Measurements from ENCODE around the gene KIAA1958. TPM values are rescaled to one million over a fixed set of nuclear protein-coding genes. Genes with fewer than 3 reads are reported as not detected.

KIAA1958 gene
- total and polyA plus RNA-seq, 10 of the 15 experiments (the other 5 are each of a cell fraction or from before 2014, with no cell fraction given): 0.53 to 8.7 (median 4.0) TPM

- no peak overlapping the region for H2AFZ ChIP-seq (ENCODE audit: control insufficient read depth, low read depth, low read length)
- RAD21 ChIA-PET (ENCODE audit: unreplicated experiment): no interaction called here
- TF ChIP-seq HSF1 (IDR thresholded peaks at IDR 0.05; ENCODE audit: low read depth, low read length): no peak
- no peak for TF ChIP-seq ZBTB11 (CRISPR knock-in tag; IDR thresholded peaks at IDR 0.05)
- TF ChIP-seq POLR2AphosphoS2 (IDR thresholded peaks at IDR 0.05; ENCODE audit: low read depth, low read length): no peak
- TF ChIP-seq ATF2 (IDR thresholded peaks at IDR 0.05; ENCODE audit: low read length): no peak
- TF ChIP-seq HCFC1 (IDR thresholded peaks at IDR 0.05; ENCODE audit: low read length): no peak
- no peak for TF ChIP-seq ZBED1 (IDR thresholded peaks at IDR 0.05; ENCODE audit: borderline replicate concordance)
- TF ChIP-seq HDAC2 (IDR thresholded peaks at IDR 0.05): no peak
- no peak for TF ChIP-seq DPF2 (IDR thresholded peaks at IDR 0.05)
- TF ChIP-seq IRF3 (IDR thresholded peaks at IDR 0.05): no peak
- no peak for TF ChIP-seq EP300 (IDR thresholded peaks at IDR 0.05; ENCODE audit: borderline replicate concordance in 1 of 2, control insufficient read depth in 1 of 2, low read depth in 2 of 2, low read length in 2 of 2)
- no peak for TF ChIP-seq MEF2A (IDR thresholded peaks at IDR 0.05; ENCODE audit: insufficient read depth, low read depth, low read length)
- TF ChIP-seq RELA (IDR thresholded peaks at IDR 0.05; ENCODE audit: borderline replicate concordance, partially characterized antibody): no peak
- no peak for TF ChIP-seq KDM1A (IDR thresholded peaks at IDR 0.05; ENCODE audit: borderline replicate concordance)
- TF ChIP-seq USF2 (IDR thresholded peaks at IDR 0.05; ENCODE audit: borderline replicate concordance, low read depth, low read length): no peak
- TF ChIP-seq TCF12 (IDR thresholded peaks at IDR 0.05; ENCODE audit: low read depth, low read length): no peak
- TF ChIP-seq PAX5 (IDR thresholded peaks at IDR 0.05; ENCODE audit: borderline replicate concordance, low read depth, low read length): no peak
- no peak for TF ChIP-seq EZH2 (IDR thresholded peaks at IDR 0.05; ENCODE audit: borderline replicate concordance, control insufficient read depth, low read depth, low read length)
- H3K4me1 ChIP-seq (ENCODE audit: control insufficient read depth, insufficient read depth, low read length): no peaks in the 10 kb centered on the region
- no TSS peak for BruUV-seq (replicated peaks)
- no peaks in the 10 kb centered on the region for H3K27me3 ChIP-seq (replicated peaks in 1 of 2; ENCODE audit: control insufficient read depth in 2 of 2, insufficient read depth in 2 of 2, low read length in 1 of 2)
- no peak overlapping the region for H3K4me3 ChIP-seq
- H3K79me2 ChIP-seq (ENCODE audit: control insufficient read depth, insufficient read depth, low read length): no peaks in the 10 kb centered on the region; the same call in 1 of the 2 replicates
- intact Hi-C loops (cut with micrococcal nuclease; ENCODE audit: unreplicated experiment): no loop called here
- 46% methylated on average over 1 of the region's 1 CpG for WGBS (ENCODE audit: insufficient coverage, insufficient replicate concordance, low lambda C conversion rate, missing lambda C conversion rate)
- POLR2A ChIA-PET: no interaction called here
- FAIRE-seq (no peak), ATAC-seq (no peak), DNase-seq (ENCODE audit: low read depth, low spot score) (no peak)
- H3K4me2 ChIP-seq (ENCODE audit: control insufficient read depth, insufficient read depth): no peak overlapping the region
- no peak overlapping the region for H3K9ac ChIP-seq (ENCODE audit: control insufficient read depth, insufficient read depth, low read length)
- no peaks in the 10 kb centered on the region for H4K20me1 ChIP-seq (ENCODE audit: control insufficient read depth, insufficient read depth)
- H3K36me3 ChIP-seq (ENCODE audit: control insufficient read depth in 2 of 2, insufficient read depth in 2 of 2, low read length in 1 of 2): no peaks in the 10 kb centered on the region
- SMC1A ChIA-PET (ENCODE audit: uncharacterized antibody, unreplicated experiment): no interaction called here
- H3K9me3 ChIP-seq (replicated peaks; ENCODE audit: control insufficient read depth, insufficient read depth, low read length): no peaks in the 10 kb centered on the region
- no peak overlapping the region for H3K27ac ChIP-seq (ENCODE audit: control insufficient read depth, insufficient read depth)
- in situ Hi-C loops (cut with MboI): no loop called here
- CTCF ChIA-PET: no interaction called here
Observed at GRCh38 chr9:112526973-112527372, 40.3 kb downstream of the KIAA1958 start.

All from GM12878 (cell line).